DOHH2 (cell line): Measurements from ENCODE around the gene RHOT2.

ENCODE experiments used
- EZH2phosphoT487 ChIP-seq: fragments of 200-600 bp; sonication (generic); IDR thresholded peaks from 2 replicates; pipeline ENCODE4 v1.6.1; 2017; ENCODE audit warnings: borderline replicate concordance, mild to moderate bottlenecking, antibody characterized with exemption, low read length, moderate library complexity, mixed read lengths
- TF ChIP-seq, protein P1 (sequence below): fragments of 200-600 bp; sonication (generic); IDR thresholded peaks from one replicate; pipeline ENCODE4 v1.5.1; 2014; ENCODE audit warnings: antibody characterized with exemption, mild to moderate bottlenecking, low read depth, low read length; ENCODE audit not compliant: poor library complexity, severe bottlenecking

DNA sequence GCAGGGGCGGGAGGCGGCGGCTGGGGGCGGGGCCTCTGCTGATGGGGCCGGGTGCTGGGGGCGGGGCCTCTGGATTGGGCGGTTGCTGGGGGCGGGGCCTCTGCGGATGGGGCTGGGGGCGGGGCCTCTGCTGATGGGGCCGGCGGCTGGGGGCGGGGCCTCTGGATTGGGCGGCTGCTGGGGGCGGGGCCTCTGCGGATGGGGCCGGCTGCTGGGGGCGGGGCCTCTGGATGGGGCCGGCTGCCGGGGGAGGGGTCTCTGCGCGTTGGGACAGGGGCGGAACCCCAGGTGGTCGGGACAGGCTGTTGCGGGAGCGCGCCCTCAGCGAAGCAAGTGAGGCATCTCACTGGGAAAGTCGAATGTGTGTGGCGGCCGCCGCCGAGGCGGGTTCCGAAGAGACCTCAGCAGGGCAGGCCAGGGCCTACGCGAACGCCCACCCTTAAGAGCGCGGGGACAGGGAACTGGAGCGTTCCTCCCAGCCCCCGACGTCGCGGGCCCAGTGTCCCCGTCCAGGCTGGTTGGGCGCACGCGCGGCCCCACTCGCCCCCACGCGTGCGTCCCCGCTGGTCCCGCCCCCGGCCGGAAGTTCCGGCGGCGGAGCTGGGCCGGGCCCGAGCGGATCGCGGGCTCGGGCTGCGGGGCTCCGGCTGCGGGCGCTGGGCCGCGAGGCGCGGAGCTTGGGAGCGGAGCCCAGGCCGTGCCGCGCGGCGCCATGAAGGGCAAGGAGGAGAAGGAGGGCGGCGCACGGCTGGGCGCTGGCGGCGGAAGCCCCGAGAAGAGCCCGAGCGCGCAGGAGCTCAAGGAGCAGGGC, 12.1 kb downstream of the RHOT2 start, which contains the start of gene STUB1:
- TF ChIP-seq, protein P1, sequence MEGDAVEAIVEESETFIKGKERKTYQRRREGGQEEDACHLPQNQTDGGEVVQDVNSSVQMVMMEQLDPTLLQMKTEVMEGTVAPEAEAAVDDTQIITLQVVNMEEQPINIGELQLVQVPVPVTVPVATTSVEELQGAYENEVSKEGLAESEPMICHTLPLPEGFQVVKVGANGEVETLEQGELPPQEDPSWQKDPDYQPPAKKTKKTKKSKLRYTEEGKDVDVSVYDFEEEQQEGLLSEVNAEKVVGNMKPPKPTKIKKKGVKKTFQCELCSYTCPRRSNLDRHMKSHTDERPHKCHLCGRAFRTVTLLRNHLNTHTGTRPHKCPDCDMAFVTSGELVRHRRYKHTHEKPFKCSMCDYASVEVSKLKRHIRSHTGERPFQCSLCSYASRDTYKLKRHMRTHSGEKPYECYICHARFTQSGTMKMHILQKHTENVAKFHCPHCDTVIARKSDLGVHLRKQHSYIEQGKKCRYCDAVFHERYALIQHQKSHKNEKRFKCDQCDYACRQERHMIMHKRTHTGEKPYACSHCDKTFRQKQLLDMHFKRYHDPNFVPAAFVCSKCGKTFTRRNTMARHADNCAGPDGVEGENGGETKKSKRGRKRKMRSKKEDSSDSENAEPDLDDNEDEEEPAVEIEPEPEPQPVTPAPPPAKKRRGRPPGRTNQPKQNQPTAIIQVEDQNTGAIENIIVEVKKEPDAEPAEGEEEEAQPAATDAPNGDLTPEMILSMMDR = no peak
- no peak for TF ChIP-seq EZH2phosphoT487
